WTC11 (cell line): Measurements from ENCODE around the gene ADIPOQ.
"Not testable (repeated sequence)": the region's sequence is repeated elsewhere in the genome, so short reads cannot be mapped to it uniquely, and the experiment has no call there.

Experiments used
- CREM ChIP-seq: sonication (generic); formaldehyde crosslinking; IDR thresholded peaks from 2 replicates; pipeline ENCODE4 v1.8.1; 2022; ENCODE audit warnings: mild to moderate bottlenecking, missing genetic modification reagents, moderate library complexity
- CTCF ChIP-seq: fragments of 200-600 bp; IDR thresholded peaks from 2 replicates; pipeline ENCODE4 v1.8.0; 2022; ENCODE audit warnings: antibody characterized with exemption
- IRF2 ChIP-seq: sonication (generic); formaldehyde crosslinking; IDR thresholded peaks from 2 replicates; pipeline ENCODE4 v1.8.0; 2022; ENCODE audit warnings: low read depth, missing genetic modification reagents, borderline replicate concordance
- MAX ChIP-seq: sonication (generic); formaldehyde crosslinking; IDR thresholded peaks from 2 replicates; pipeline ENCODE4 v1.8.0; 2022; ENCODE audit warnings: mild to moderate bottlenecking, missing genetic modification reagents
- PRRX2 ChIP-seq: fragments of 250-450 bp; sonication (Bioruptor Pico); IDR thresholded peaks from 2 replicates; pipeline ENCODE4 v1.8.0; 2021; ENCODE audit warnings: mild to moderate bottlenecking
- SMAD3 ChIP-seq: sonication (generic); formaldehyde crosslinking; IDR thresholded peaks from 2 replicates; pipeline ENCODE4 v1.8.0; 2022; ENCODE audit warnings: missing genetic modification reagents, mild to moderate bottlenecking, borderline replicate concordance
- ZNF396 ChIP-seq: fragments of 250-450 bp; sonication (Bioruptor Pico); IDR thresholded peaks from 2 replicates; pipeline ENCODE4 v1.8.0; 2021; ENCODE audit warnings: mild to moderate bottlenecking, moderate library complexity, borderline replicate concordance
- TF ChIP-seq, protein P1 (sequence below): sonication (generic); formaldehyde crosslinking; conservative IDR thresholded peaks from 2 replicates; pipeline ENCODE4 v1.8.1; 2022; ENCODE audit warnings: mild to moderate bottlenecking, missing genetic modification reagents

GRCh38 chr3:186907075-186907474, 64.6 kb downstream of the ADIPOQ start:
- TF ChIP-seq, protein P1, sequence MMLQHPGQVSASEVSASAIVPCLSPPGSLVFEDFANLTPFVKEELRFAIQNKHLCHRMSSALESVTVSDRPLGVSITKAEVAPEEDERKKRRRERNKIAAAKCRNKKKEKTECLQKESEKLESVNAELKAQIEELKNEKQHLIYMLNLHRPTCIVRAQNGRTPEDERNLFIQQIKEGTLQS (CRISPR knock-in tag): not testable (repeated sequence)
- TF ChIP-seq ZNF396 (CRISPR knock-in tag); IRF2 (CRISPR knock-in tag); PRRX2 (CRISPR knock-in tag); CTCF; SMAD3 (CRISPR knock-in tag); MAX (CRISPR knock-in tag); CREM (CRISPR knock-in tag): not testable (repeated sequence)
